Activated naive CD8-positive, alpha-beta T cell (primary cell): ENCODE results near the gene CSNK1G2.

ENCODE experiments used
- H3K27ac Mint-ChIP-seq: one replicate; pipeline ENCODE4 v1.8.0; 2021; ENCODE audit warnings: mixed read lengths
- H3K27me3 Mint-ChIP-seq: one replicate; pipeline ENCODE4 v1.8.0; 2021; ENCODE audit warnings: mixed read lengths
- H3K36me3 Mint-ChIP-seq: one replicate; pipeline ENCODE4 v1.8.0; 2021; ENCODE audit warnings: mixed read lengths
- H3K4me1 Mint-ChIP-seq: one replicate; pipeline ENCODE4 v1.8.0; 2021; ENCODE audit warnings: low read depth, mixed read lengths
- H3K4me3 Mint-ChIP-seq: one replicate; pipeline ENCODE4 v1.8.0; 2021; ENCODE audit warnings: mild to moderate bottlenecking, mixed read lengths
- H3K9me3 Mint-ChIP-seq: one replicate; pipeline ENCODE4 v1.8.0; 2021; ENCODE audit warnings: low read depth, mixed read lengths

CSNK1G2 gene

GRCh38 chr19:1991018-1991913 lies 50.3 kb downstream of the CSNK1G2 start:
- no peaks in the 10 kb centered on the region for H3K36me3 Mint-ChIP-seq
- no peaks in the 10 kb centered on the region for H3K4me1 Mint-ChIP-seq
- H3K9me3 Mint-ChIP-seq, result no peaks in the 10 kb centered on the region
- H3K27ac Mint-ChIP-seq, result no peak overlapping the region
- H3K4me3 Mint-ChIP-seq, result no peak overlapping the region
- no peaks in the 10 kb centered on the region for H3K27me3 Mint-ChIP-seq

GRCh38 chr19:1992759-1993260 lies 51.8 kb downstream of the CSNK1G2 start:
- no peak overlapping the region for H3K27ac Mint-ChIP-seq
- no peak overlapping the region for H3K4me3 Mint-ChIP-seq
- H3K9me3 Mint-ChIP-seq, result no peaks in the 10 kb centered on the region
- peaks cover 2% of the 10 kb centered on the region for H3K4me1 Mint-ChIP-seq
- H3K36me3 Mint-ChIP-seq, result no peaks in the 10 kb centered on the region
- H3K27me3 Mint-ChIP-seq, result no peaks in the 10 kb centered on the region

GRCh38 chr19:1997353-1998233 lies 56.6 kb downstream of the CSNK1G2 start:
- H3K9me3 Mint-ChIP-seq, result no peaks in the 10 kb centered on the region
- H3K27ac Mint-ChIP-seq, result peak overlapping the region; percentile 59
- H3K27me3 Mint-ChIP-seq, result no peaks in the 10 kb centered on the region
- no peak overlapping the region for H3K4me3 Mint-ChIP-seq
- peaks cover 6% of the 10 kb centered on the region for H3K4me1 Mint-ChIP-seq
- H3K36me3 Mint-ChIP-seq, result peaks cover 2% of the 10 kb centered on the region

- Mint-ChIP-seq H3K36me3 (peaks cover 2% of the 10 kb centered on the region), H3K27me3 (no peaks in the 10 kb centered on the region), H3K4me3 (no peak overlapping the region), H3K4me1 (peaks cover 6% of the 10 kb centered on the region), H3K9me3 (no peaks in the 10 kb centered on the region), H3K27ac (no peak overlapping the region)
These were observed 58.0 kb downstream of the CSNK1G2 start for GRCh38 chr19:1998712-1999708.

- no peak overlapping the region for H3K27ac Mint-ChIP-seq
- H3K4me3 Mint-ChIP-seq, result no peak overlapping the region
- peaks cover 6% of the 10 kb centered on the region for H3K4me1 Mint-ChIP-seq
- H3K36me3 Mint-ChIP-seq, result peaks cover 2% of the 10 kb centered on the region
- no peaks in the 10 kb centered on the region for H3K9me3 Mint-ChIP-seq
- H3K27me3 Mint-ChIP-seq, result no peaks in the 10 kb centered on the region
These were observed 59.0 kb downstream of the CSNK1G2 start for GRCh38 chr19:1999856-2000515.

- peaks cover 6% of the 10 kb centered on the region for H3K4me1 Mint-ChIP-seq
- no peaks in the 10 kb centered on the region for H3K27me3 Mint-ChIP-seq
- H3K9me3 Mint-ChIP-seq, result no peaks in the 10 kb centered on the region
- no peak overlapping the region for H3K4me3 Mint-ChIP-seq
- peak overlapping the region; percentile 22 for H3K27ac Mint-ChIP-seq
- peaks cover 2% of the 10 kb centered on the region for H3K36me3 Mint-ChIP-seq
These were observed 62.9 kb downstream of the CSNK1G2 start for GRCh38 chr19:2003874-2004273.

GRCh38 chr19:2010135-2010668 lies 69.2 kb downstream of the CSNK1G2 start:
- Mint-ChIP-seq H3K27me3 (no peaks in the 10 kb centered on the region), H3K4me1 (peaks cover 5% of the 10 kb centered on the region), H3K27ac (no peak overlapping the region), H3K4me3 (no peak overlapping the region), H3K36me3 (no peaks in the 10 kb centered on the region), H3K9me3 (no peaks in the 10 kb centered on the region)

- Mint-ChIP-seq H3K36me3 (no peaks in the 10 kb centered on the region), H3K4me3 (no peak overlapping the region), H3K27me3 (no peaks in the 10 kb centered on the region), H3K27ac (no peak overlapping the region), H3K4me1 (peaks cover 7% of the 10 kb centered on the region), H3K9me3 (no peaks in the 10 kb centered on the region)
These were observed 70.2 kb downstream of the CSNK1G2 start for GRCh38 chr19:2011169-2011568.

GRCh38 chr19:2012941-2013682 lies 72.1 kb downstream of the CSNK1G2 start:
- H3K4me1 Mint-ChIP-seq, result peaks cover 11% of the 10 kb centered on the region
- no peaks in the 10 kb centered on the region for H3K36me3 Mint-ChIP-seq
- H3K27ac Mint-ChIP-seq, result no peak overlapping the region
- H3K9me3 Mint-ChIP-seq, result no peaks in the 10 kb centered on the region
- H3K27me3 Mint-ChIP-seq, result no peaks in the 10 kb centered on the region
- no peak overlapping the region for H3K4me3 Mint-ChIP-seq

- H3K27me3 Mint-ChIP-seq, result no peaks in the 10 kb centered on the region
- H3K4me1 Mint-ChIP-seq, result peaks cover 11% of the 10 kb centered on the region
- peak overlapping the region; percentile 10 for H3K4me3 Mint-ChIP-seq
These were observed 72.7 kb downstream of the CSNK1G2 start for GRCh38 chr19:2013683-2013961.

GRCh38 chr19:2014131-2014571 lies 73.2 kb downstream of the CSNK1G2 start:
- no peaks in the 10 kb centered on the region for H3K9me3 Mint-ChIP-seq
- H3K4me3 Mint-ChIP-seq, result peak overlapping the region; percentile 10
- H3K4me1 Mint-ChIP-seq, result peaks cover 11% of the 10 kb centered on the region
- no peaks in the 10 kb centered on the region for H3K36me3 Mint-ChIP-seq
- H3K27ac Mint-ChIP-seq, result no peak overlapping the region
- no peaks in the 10 kb centered on the region for H3K27me3 Mint-ChIP-seq

More at GRCh38 chr19:2013683-2013961, 72.7 kb downstream of the CSNK1G2 start:
- Mint-ChIP-seq H3K27ac (no peak overlapping the region), H3K9me3 (no peaks in the 10 kb centered on the region), H3K36me3 (no peaks in the 10 kb centered on the region)

- no peaks in the 10 kb centered on the region for H3K36me3 Mint-ChIP-seq
- H3K27me3 Mint-ChIP-seq, result no peaks in the 10 kb centered on the region
- no peaks in the 10 kb centered on the region for H3K9me3 Mint-ChIP-seq
- H3K4me1 Mint-ChIP-seq, result peaks cover 15% of the 10 kb centered on the region
- H3K27ac Mint-ChIP-seq, result peak overlapping the region; percentile 22
- peak overlapping the region; percentile 63 for H3K4me3 Mint-ChIP-seq
These were observed 74.0 kb downstream of the CSNK1G2 start for GRCh38 chr19:2014731-2015607.
